HG03378 (cell line): ENCODE measurements around the gene KEAP1.
A peak's percentile ranks its signal among the peaks of the same experiment; 100 is the strongest.
"Not testable (repeated sequence)": the region's sequence is repeated elsewhere in the genome, so short reads cannot be mapped to it uniquely, and the experiment has no call there.

Source experiments
- ATAC-seq: cut with Tn5 transposase; IDR thresholded peaks from one replicate; pipeline ENCODE4 v1.9.1; 2021; ENCODE audit warnings: mild to moderate bottlenecking, moderate library complexity; ENCODE audit not compliant: unreplicated experiment

Gene KEAP1

GRCh38 chr19:10503002-10503789, at the start of gene KEAP1:
Gene KEAP1, minus strand, starts transcription at chr19:10503356. Its CDS starts 3,323 bp downstream, at chr19:10500033.
- ATAC-seq, result peak; percentile 4

- no peak for ATAC-seq
Measured at GRCh38 chr19:10552510-10553053, 49.4 kb upstream of the KEAP1 start.

- no peak for ATAC-seq
Measured at GRCh38 chr19:10551698-10552301, 48.6 kb upstream of the KEAP1 start.

DNA sequence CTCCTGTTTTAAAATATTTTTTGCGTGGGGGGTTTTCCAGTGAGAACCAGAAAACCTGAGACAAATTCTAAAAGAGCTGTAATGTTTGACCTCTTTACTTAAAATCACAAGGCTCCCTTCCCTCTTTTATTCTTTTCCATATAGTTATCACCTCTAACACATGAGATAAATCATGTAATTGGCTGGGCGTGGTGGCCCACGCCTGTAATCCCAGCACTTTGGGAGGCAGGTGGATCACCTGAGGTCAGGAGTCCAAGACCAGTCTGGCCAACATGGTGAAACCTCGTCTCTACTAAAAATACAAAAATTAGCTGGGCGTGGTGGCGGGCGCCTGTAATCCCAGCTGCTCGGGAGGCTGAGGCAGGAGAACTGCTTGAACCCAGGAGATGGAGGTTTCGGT, 47.9 kb upstream of the KEAP1 start:
- not testable (repeated sequence) for ATAC-seq

DNA sequence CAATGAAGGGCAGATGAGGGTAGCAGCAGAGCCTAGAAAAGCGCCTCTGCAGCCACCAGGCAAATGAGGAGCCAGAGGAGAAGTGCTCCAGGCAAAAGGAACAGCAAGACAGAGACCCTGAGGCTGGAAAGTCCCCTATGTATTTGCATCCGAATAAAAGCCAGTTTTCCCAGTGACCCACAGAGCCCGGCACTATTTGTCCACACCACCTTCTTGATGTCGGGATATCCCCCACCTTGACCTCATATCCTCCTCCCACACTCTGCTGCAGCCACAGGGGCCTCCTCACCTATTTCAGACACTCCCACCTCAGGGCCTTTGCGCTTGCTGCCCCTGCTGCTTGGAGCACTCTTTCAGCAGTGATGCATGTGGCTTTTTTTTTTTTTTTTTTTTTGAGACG, 47.2 kb upstream of the KEAP1 start:
- ATAC-seq, result no peak

DNA sequence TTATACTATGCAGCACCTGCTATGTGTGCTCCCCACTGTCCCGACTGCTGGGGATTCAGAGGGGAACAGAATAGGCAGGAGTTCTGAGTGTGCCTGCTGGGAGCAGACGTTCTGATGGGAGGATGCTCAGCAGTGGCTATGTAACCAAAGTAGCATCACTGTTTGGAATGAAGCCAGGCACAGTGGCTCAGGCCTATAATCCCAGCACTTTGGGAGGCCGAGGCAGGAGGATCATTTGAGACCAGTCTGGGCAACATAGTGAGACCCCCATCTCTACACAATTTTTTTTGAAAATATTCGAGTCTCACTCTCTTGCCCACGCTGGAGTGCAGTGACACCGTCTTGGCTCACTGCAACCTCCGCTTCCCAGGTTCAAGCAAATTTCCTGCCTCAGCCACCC, 46.6 kb upstream of the KEAP1 start:
- no peak for ATAC-seq

DNA sequence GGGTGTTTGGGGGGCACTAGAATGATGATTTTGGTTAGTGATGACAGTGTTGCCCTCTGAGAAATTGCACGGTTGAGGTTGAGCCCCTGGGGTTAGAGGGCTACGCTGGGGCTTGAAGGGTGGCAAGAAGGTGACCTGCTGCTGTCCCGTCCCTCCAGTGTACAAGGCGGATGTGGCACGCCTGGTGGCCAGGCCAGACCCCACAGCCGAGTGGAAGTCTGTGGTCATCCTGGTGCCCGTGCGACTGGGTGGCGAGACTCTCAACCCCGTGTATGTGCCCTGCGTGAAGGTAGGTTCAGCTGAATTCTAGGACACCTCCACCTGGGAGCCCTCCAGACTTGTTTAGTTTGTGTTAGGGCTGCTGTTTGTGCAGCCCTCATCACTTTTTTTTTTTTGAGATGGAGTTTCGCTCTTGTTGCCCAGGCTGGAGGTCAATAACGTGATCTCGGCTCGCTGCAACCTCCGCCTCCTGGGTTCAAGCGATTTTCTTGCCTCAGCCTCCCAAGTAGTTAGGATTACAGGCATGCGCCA, 45.7 kb upstream of the KEAP1 start:
- ATAC-seq, result no peak

DNA sequence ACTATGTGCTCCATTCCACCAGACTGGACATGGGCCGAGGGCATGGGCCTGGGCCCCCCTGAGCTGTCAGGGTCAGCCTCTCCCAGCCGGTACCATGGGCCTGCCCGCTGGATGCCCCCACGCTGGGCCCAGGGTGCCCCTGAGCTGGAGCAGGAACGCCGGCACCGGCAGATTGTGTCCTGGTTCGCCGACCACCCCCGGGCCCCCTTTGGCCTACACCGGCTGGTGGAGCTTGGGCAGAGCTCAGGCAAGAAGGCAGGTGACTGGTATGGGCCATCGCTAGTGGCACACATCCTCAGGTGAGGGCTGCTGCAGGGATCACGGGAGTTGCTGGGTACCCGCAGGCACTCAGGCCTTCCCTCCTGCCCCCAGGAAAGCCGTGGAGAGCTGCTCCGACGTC, 43.7 kb upstream of the KEAP1 start:
- no peak for ATAC-seq

GRCh38 chr19:10544753-10545251, 41.6 kb upstream of the KEAP1 start:
- ATAC-seq, result no peak

DNA sequence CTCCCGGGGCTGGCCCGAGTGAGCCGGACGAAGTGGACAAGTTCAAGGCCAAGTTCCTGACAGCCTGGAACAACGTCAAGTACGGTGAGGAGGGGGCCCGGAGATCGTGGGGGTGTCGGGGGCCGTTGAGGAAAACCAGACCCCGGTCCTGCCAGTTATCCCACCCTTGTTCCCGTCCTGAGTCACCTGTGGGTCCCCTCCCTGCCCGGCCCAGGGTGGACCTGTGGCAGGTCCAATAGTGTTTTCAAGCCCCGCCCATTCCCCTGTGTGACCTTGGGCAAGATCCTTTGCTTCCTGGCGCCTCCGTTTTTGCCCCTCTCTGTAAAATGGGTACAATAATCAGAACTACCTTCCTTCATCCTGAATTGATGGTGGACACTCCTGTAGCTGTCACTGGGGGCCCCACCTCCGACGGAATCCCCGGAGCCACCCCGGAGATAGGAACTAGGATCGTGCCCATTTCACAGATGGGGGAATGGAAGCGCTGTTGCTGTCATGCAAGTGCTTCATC, 41.1 kb upstream of the KEAP1 start:
- no peak for ATAC-seq

- ATAC-seq, result no peak
Measured at GRCh38 chr19:10543420-10544241, 40.5 kb upstream of the KEAP1 start, which contains the start of gene ATG4D. Gene ATG4D, plus strand, starts transcription at chr19:10543904. Its CDS starts 187 bp downstream, at chr19:10544091.

- no peak for ATAC-seq
Measured at GRCh38 chr19:10543059-10543419, 39.9 kb upstream of the KEAP1 start.

DNA sequence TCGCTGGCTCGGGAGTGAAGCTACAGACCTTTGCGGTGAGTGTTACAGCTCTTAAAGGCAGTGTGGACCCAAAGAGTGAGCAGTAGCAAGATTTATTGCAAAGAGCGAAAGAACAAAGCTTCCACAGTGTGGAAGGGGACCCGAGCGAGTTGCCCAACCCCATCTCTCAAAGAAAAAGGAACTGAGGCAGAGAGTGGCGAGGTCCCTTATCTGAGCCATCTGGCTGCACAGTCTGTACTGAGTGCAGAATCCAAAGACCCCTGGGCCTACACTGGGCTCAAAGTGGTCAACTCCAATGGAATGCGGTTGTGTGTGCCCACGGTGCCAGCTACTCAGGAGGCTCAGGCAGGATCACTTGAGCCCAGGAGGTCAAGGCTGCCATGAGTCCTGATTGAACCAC, 35.9 kb upstream of the KEAP1 start:
- not testable (repeated sequence) for ATAC-seq

GRCh38 chr19:10538204-10538983, 35.2 kb upstream of the KEAP1 start:
- ATAC-seq, result no peak

GRCh38 chr19:10537668-10538067, 34.5 kb upstream of the KEAP1 start:
- ATAC-seq, result no peak

GRCh38 chr19:10535613-10536012, 32.5 kb upstream of the KEAP1 start:
- no peak for ATAC-seq

DNA sequence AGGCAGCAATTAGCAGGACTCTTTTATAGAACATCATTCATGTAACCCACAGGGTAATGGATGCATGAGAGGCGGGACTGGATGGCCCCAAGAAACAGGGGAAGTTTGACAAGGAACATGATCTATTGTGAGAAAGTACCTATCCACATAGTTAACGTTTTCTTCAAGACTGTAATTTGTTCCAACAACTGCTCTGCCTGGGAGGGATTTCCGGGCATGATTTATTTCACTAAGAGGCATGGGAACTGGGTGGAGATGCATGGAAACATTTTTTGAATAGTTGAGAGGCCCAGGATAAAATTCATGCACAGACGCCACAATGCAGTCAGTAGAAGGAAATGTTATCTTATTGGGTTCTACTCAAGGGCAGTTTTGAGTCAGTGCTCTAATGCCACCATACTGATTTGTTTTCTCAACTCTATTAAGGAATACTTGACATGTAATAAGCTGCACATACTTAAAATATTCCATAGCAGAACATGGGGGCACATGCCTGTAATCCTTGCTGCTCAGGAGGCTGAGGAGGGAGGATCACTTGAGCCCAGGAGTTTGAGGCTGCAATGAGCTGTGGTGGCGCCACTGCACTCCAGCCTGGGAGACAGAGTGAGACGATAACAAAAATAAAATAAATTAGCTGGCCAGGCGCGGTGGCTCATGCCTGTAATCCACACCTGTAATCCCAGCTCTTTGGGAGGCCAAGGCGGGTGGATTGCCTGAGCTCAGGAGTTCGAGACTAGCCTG, 30.7 kb upstream of the KEAP1 start:
- ATAC-seq, result no peak

DNA sequence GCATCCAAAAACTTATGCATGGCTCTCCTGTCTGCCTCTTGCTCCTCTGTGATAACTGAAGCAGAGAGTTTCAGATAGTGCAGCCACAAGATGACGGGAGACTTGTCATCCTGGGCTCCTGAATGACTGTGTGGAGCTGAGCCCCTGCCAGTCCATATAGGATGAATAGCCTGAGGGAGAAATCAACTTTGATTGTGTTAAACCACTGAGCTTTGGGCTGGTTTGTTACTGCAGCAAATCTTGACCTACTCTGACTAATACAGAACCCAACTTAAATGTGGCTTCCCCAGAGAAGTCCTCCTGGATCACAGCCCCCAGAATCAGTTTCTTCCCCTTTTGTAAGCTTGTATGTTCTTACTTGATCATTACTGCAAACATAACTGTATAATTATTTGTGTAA, 29.3 kb upstream of the KEAP1 start:
- ATAC-seq, result no peak

- ATAC-seq, result not testable (repeated sequence)
Measured at GRCh38 chr19:10526887-10527286, 23.7 kb upstream of the KEAP1 start.
